GM18507 (cell line): ENCODE measurements around the gene HSDL1.
A peak's percentile ranks its signal among the peaks of the same experiment; 100 is the strongest.

ENCODE experiments used
- DNase-seq: peaks from one replicate; pipeline ENCODE4 v3.0.0; 2011; ENCODE audit warnings: low read depth; ENCODE audit not compliant: insufficient read length; ENCODE audit errors: extremely low spot score
- FAIRE-seq: peaks from 2 replicates; lab custom pipeline; 2011; peaks lifted over from hg19 to GRCh38; lab: Jason Lieb, UNC

Gene HSDL1

GRCh38 chr16:84144859-84145639 is at the start of gene HSDL1, which contains the start of gene DNAAF1:
Gene HSDL1 (minus strand): TSS chr16:84145177. CDS start chr16:84131321, 13,856 bp downstream.
Gene DNAAF1 (plus strand): TSS chr16:84145308. CDS start chr16:84145441, 133 bp downstream.
- peak; percentile 97 for DNase-seq
- FAIRE-seq, result peak; percentile 83

- no peak for DNase-seq
- no peak for FAIRE-seq
These were observed 49.0 kb upstream of the HSDL1 start for GRCh38 chr16:84194018-84194417.

- FAIRE-seq, result no peak
These were observed 48.5 kb upstream of the HSDL1 start for GRCh38 chr16:84193480-84193879.

GRCh38 chr16:84191466-84191865 is 46.5 kb upstream of the HSDL1 start:
- FAIRE-seq (no peak), DNase-seq (no peak)

More at GRCh38 chr16:84193480-84193879, 48.5 kb upstream of the HSDL1 start:
- no peak for DNase-seq

GRCh38 chr16:84190731-84191388 is 45.9 kb upstream of the HSDL1 start, which contains the start of gene ADAD2:
Gene ADAD2 (plus strand): TSS chr16:84191157. CDS start chr16:84191231, 74 bp downstream.
- DNase-seq, result no peak
- FAIRE-seq, result no peak

- FAIRE-seq, result peak; percentile 86
- DNase-seq, result peak; percentile 99
These were observed 41.9 kb upstream of the HSDL1 start, which contains the start of gene TAF1C for GRCh38 chr16:84186685-84187437. Gene TAF1C (minus strand): TSS chr16:84187057. CDS start chr16:84184988, 2,069 bp downstream.

GRCh38 chr16:84184775-84185174 is 39.8 kb upstream of the HSDL1 start:
- DNase-seq (no peak), FAIRE-seq (no peak)

- no peak for FAIRE-seq
These were observed 39.1 kb upstream of the HSDL1 start for GRCh38 chr16:84183911-84184591.

GRCh38 chr16:84183572-84183875 is 38.5 kb upstream of the HSDL1 start:
- DNase-seq (no peak), FAIRE-seq (no peak)

More at GRCh38 chr16:84183911-84184591, 39.1 kb upstream of the HSDL1 start:
- DNase-seq, result no peak

GRCh38 chr16:84182680-84183571 is 37.9 kb upstream of the HSDL1 start:
- DNase-seq, result no peak
- FAIRE-seq, result no peak

GRCh38 chr16:84182104-84182503 is 37.1 kb upstream of the HSDL1 start:
- no peak for DNase-seq
- FAIRE-seq, result no peak

GRCh38 chr16:84181144-84181915 is 36.4 kb upstream of the HSDL1 start:
- FAIRE-seq (no peak), DNase-seq (no peak)

GRCh38 chr16:84180519-84181140 is 35.7 kb upstream of the HSDL1 start:
- no peak for DNase-seq
- FAIRE-seq, result no peak

- FAIRE-seq (no peak), DNase-seq (no peak)
These were observed 34.8 kb upstream of the HSDL1 start for GRCh38 chr16:84179612-84180320.

- DNase-seq (no peak), FAIRE-seq (no peak)
These were observed 34.1 kb upstream of the HSDL1 start for GRCh38 chr16:84178892-84179611.

GRCh38 chr16:84178146-84178765 is 33.3 kb upstream of the HSDL1 start:
- FAIRE-seq (no peak), DNase-seq (no peak)
